NCI-H1930 (cell line): ENCODE results near the gene EIF3J.
A peak's percentile ranks its signal among the peaks of the same experiment; 100 is the strongest.
"Not testable (repeated sequence)": the region's sequence is repeated elsewhere in the genome, so short reads cannot be mapped to it uniquely, and the experiment has no call there.

Experiments used
- DNase-seq, 2 experiments: peaks; one replicate each; lab custom pipeline; 2025; lab: John Stamatoyannopoulos, UW

The EIF3J gene

DNA sequence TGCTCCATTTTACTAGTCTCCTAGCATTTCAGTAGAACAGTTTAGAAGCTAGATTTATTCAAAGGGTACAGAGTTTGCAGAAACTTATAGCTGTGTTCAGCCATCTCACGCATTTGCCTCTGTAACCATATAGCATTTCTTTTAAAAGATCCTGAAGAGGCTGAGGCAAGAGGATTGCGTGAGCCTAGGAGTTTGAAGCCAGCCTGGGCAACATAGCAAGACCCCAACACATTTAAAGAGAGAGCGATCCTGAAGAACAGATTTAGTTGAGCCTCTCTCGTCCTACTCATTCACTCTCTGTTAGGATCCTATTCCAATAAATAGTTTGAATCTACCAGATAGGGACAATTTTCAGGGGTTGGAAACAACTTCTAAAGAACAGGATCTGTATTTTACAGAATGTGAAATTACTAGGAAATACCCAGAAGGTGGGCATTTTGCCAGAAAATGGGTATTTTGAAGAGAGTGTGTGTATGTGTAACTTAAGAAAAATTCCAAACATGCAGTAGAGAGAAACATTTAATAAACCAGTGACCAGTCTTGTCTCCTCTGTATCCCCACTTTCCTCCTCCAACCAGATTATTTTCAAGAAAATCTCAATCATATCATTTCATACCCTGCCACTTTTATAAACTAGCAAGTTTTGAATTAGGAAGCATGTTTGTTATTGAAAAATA, 4.5 kb downstream of the EIF3J start:
- no peak for DNase-seq

GRCh38 chr15:44542596-44542995, 5.6 kb downstream of the EIF3J start:
- no peak for DNase-seq

- DNase-seq, result not testable (repeated sequence)
These were observed 7.8 kb downstream of the EIF3J start for GRCh38 chr15:44544745-44545144.

GRCh38 chr15:44545913-44546802, 9.2 kb downstream of the EIF3J start:
- DNase-seq, result no peak

GRCh38 chr15:44549152-44549551, 12.2 kb downstream of the EIF3J start:
- DNase-seq, result not testable (repeated sequence)

DNA sequence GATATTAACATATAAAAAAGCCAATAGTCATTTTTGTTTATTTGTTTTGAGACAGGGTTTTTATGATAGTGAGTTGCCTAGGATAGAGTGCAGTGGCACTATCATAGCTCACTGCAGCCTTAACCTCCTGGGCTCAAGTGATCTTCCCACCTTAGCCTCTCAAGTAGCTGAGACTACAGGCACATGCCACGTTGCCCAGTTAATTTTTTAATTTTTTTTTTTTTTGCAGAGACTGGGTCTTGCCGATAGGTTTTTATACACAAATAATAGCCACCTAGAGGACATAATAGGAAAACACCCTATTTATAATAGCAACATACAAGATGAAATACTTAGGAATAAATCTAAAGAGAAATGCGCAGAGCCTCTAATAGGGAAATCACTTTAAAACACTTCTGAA, 13.3 kb downstream of the EIF3J start:
- DNase-seq, result no peak

DNA sequence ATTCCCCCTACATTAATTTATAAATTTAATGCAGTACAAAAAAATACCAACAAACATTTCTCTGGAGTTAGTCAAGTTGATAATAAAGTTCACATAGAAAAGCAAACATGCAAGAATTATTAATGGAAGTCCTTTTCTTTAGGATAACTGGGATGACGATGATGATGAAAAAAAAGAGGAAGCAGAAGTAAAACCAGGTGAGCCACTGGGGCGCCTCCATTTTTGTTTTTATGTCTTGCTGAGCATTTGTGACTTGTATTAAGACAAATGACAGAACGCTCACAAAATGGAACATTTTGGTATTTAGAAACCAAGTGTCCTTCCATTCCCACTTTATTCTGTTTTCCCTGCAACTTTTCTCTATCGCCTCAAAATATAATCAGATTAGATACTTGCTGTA, 13.8 kb downstream of the EIF3J start:
- no peak for DNase-seq

- no peak for DNase-seq
These were observed 18.2 kb downstream of the EIF3J start for GRCh38 chr15:44554934-44555723.

DNA sequence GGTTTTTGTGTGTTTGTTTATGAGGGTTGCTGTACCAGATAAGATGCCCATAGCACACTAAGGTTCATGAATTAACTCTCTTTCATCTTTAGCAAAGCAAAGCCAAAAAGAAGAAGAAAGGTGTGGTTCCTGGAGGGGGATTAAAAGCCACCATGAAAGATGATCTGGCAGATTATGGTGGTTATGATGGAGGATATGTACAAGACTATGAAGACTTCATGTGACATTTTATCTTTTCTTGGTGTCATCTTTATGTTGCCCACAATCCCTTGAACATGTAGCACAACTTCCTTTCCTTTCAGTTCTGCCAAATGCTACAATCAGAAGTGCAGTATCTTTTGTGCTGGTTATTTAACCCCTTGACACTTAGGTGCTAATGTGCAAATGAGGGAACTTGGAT, 24.0 kb downstream of the EIF3J start:
- DNase-seq, result not testable (repeated sequence)

- no peak for DNase-seq
These were observed 28.6 kb downstream of the EIF3J start for GRCh38 chr15:44565387-44566154.

- no peak for DNase-seq
These were observed 29.2 kb downstream of the EIF3J start for GRCh38 chr15:44566155-44566540.

- DNase-seq, result no peak
These were observed 31.4 kb downstream of the EIF3J start for GRCh38 chr15:44568338-44568737.

GRCh38 chr15:44569316-44569715, 32.4 kb downstream of the EIF3J start:
- no peak for DNase-seq

- DNase-seq, result no peak
These were observed 33.4 kb downstream of the EIF3J start for GRCh38 chr15:44570361-44570760.

DNA sequence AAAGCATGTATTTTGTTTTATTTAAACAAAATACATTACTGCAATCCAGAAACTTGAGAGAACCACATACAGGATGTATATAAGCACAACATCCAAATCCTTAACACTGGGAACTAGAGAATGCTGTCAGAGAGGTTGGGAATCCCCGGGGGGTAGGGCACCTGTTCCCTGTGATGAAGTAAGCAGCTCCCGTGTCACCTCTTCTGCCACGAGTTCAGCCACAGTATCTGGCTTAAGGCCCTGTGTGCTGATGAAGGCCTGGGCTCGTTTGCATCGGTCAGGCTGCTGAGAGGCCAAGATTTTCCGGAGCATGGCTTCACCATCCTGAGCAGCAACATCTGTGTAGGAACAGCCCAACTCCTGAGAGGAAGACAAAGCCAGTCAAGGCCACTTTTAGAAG, 36.4 kb downstream of the EIF3J start:
- DNase-seq, result no peak

- no peak for DNase-seq
These were observed 37.8 kb downstream of the EIF3J start for GRCh38 chr15:44574734-44575133.

DNA sequence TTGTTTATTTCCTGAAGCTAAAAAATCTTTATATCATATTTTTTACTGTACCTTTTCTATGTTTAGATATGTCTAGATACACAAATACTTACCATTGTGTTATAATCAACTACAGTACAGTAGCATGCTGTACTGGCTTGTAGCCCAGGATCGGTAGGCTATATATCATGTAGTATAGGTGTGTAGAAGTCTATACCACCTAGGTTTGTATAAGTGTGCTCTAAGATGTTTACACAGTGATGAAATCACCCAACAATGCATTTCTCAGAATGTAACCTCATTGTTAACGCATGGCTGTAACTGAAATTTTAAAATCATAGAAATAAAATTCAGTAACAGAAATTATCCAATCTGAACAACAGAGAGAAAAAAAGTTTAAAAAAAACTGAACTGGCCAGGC, 43.2 kb downstream of the EIF3J start:
- DNase-seq, result no peak

GRCh38 chr15:44584162-44584749, 47.3 kb downstream of the EIF3J start:
- DNase-seq, result peak in 1 of 2 experiments; percentile 6

GRCh38 chr15:44585633-44586032, 48.7 kb downstream of the EIF3J start:
- DNase-seq, result no peak

- DNase-seq, result no peak
These were observed 51.6 kb downstream of the EIF3J start for GRCh38 chr15:44588541-44588940.

GRCh38 chr15:44591326-44591725, 54.4 kb downstream of the EIF3J start:
- DNase-seq, result no peak
